Measurements from ENCODE around the gene USP20. TPM values are rescaled to one million over a fixed set of nuclear protein-coding genes. Genes with fewer than 3 reads are reported as not detected.

The USP20 gene
- polyA plus RNA-seq, 1 of the 3 experiments (the other 2 are of a cell fraction): 22.5 TPM

GRCh38 chr9:129869585-129870501 lies 34.6 kb downstream of the USP20 start:
- Histone ChIP-seq H3K4me2 (no peak overlapping the region), H3K9me2 (no peaks in the 10 kb centered on the region), H2AFZ (ENCODE audit: low read depth) (no peak overlapping the region), H3K36me3 (replicated peaks in 1 of 2; ENCODE audit: control insufficient read depth in 1 of 2, insufficient read depth in 2 of 2, low read length in 1 of 2) (peaks cover 0 to 8% of the 10 kb centered on the region in 2 experiments), H3K27ac (ENCODE audit: low read depth in 2 of 2, low read length in 1 of 2) (no peak overlapping the region; a peak in 1 of 4 replicates), H3F3A (replicated peaks; ENCODE audit: insufficient read depth) (no peaks in the 10 kb centered on the region), H3K9ac (no peak overlapping the region), H3K4me3 (ENCODE audit: low read depth in 2 of 2, low read length in 1 of 2) (no peak overlapping the region), H3K27me3 (ENCODE audit: insufficient read depth) (no peaks in the 10 kb centered on the region), H3K9me3 (no peaks in the 10 kb centered on the region), H4K20me1 (ENCODE audit: insufficient read depth) (no peaks in the 10 kb centered on the region), H3K79me2 (ENCODE audit: insufficient read depth) (no peaks in the 10 kb centered on the region), H3K4me1 (ENCODE audit: control insufficient read depth in 1 of 2, insufficient read depth in 2 of 2, low read depth in 1 of 2, low read length in 1 of 2) (peaks cover 0 to 11% of the 10 kb centered on the region in 2 experiments; a peak in 1 of 4 replicates)
- ChIA-PET CTCF (interaction anchor here (1.1 to 1.7 kb wide), 2 partner anchors 15 to 237 kb away, joined by 3 to 6 read pairs; no protein-coding TSS in a partner anchor), POLR2A (interaction anchor here (0.6 to 0.9 kb wide), 3 partner anchors 7 to 33 kb away, joined by 3 read pairs; no protein-coding TSS in a partner anchor)
- 91% methylated on average over 6 of the region's 24 CpGs for WGBS (ENCODE audit: low lambda C conversion rate)
- DNase-seq: no peak
- TF ChIP-seq SMC3 (IDR thresholded peaks at IDR 0.05; ENCODE audit: low read depth, low read length): no peak
- no peak for TF ChIP-seq MAX (IDR thresholded peaks at IDR 0.05; ENCODE audit: low read depth)
- no peak for TF ChIP-seq CHD2 (IDR thresholded peaks at IDR 0.05; ENCODE audit: low read length, partially characterized antibody)
- no peak for TF ChIP-seq SIN3A (IDR thresholded peaks at IDR 0.05; ENCODE audit: borderline replicate concordance, low read depth, low read length)
- no peak for TF ChIP-seq USF2 (IDR thresholded peaks at IDR 0.05; ENCODE audit: borderline replicate concordance, low read depth, low read length)
- no peak for TF ChIP-seq GATA2 (CRISPR knock-in tag; IDR thresholded peaks at IDR 0.05)
- no peak for TF ChIP-seq POLR2AphosphoS5 (IDR thresholded peaks at IDR 0.05; ENCODE audit: low read depth, low read length)
- no peak for TF ChIP-seq RXRA (IDR thresholded peaks at IDR 0.05; ENCODE audit: borderline replicate concordance, low read depth)

GRCh38 chr9:129871046-129871445 lies 35.8 kb downstream of the USP20 start:
- no peaks in the 10 kb centered on the region for H3K79me2 ChIP-seq (ENCODE audit: insufficient read depth)
- CTCF ChIA-PET: no interaction called here
- peaks cover 0 to 17% of the 10 kb centered on the region in 2 experiments; a peak in 1 of 4 replicates for H3K4me1 ChIP-seq (ENCODE audit: control insufficient read depth in 1 of 2, insufficient read depth in 2 of 2, low read depth in 1 of 2, low read length in 1 of 2)
- whole genome bisulfite sequencing (ENCODE audit: low lambda C conversion rate): 97% methylated on average over 11 of the region's 11 CpGs
- H3K9ac ChIP-seq: no peak overlapping the region
- no peak overlapping the region for H2AFZ ChIP-seq (ENCODE audit: low read depth)
- POLR2A ChIA-PET: interaction anchor here (0.6 kb wide), 1 partner anchor 9 kb away, joined by 3 read pairs; no protein-coding TSS in a partner anchor
- TF ChIP-seq FOSL2 (IDR thresholded peaks at IDR 0.05; ENCODE audit: borderline replicate concordance, low read depth): no peak
- TF ChIP-seq RXRA (IDR thresholded peaks at IDR 0.05; ENCODE audit: borderline replicate concordance, low read depth): no peak
- no peak for TF ChIP-seq EP300 (IDR thresholded peaks at IDR 0.05; ENCODE audit: borderline replicate concordance in 1 of 2, low read depth in 1 of 2, low read length in 1 of 2)
- no peak for TF ChIP-seq IRF3 (IDR thresholded peaks at IDR 0.05; ENCODE audit: low read depth, low read length)
- no peak for TF ChIP-seq FOXM1 (IDR thresholded peaks at IDR 0.05; ENCODE audit: low read depth)
- no peak for TF ChIP-seq RAD21 (IDR thresholded peaks at IDR 0.05; ENCODE audit: low read length)
- TF ChIP-seq NRF1 (IDR thresholded peaks at IDR 0.05; ENCODE audit: low read depth, low read length): no peak
- no peak for TF ChIP-seq FOXJ3 (CRISPR knock-in tag; IDR thresholded peaks at IDR 0.05)
- no peak for TF ChIP-seq GABPA (IDR thresholded peaks at IDR 0.05; ENCODE audit: low read depth)
- H3K4me2 ChIP-seq: no peak overlapping the region
- DNase-seq: no peak
- no peaks in the 10 kb centered on the region for H3F3A ChIP-seq (replicated peaks; ENCODE audit: insufficient read depth)
- peaks cover 0 to 9% of the 10 kb centered on the region in 2 experiments for H3K36me3 ChIP-seq (replicated peaks in 1 of 2; ENCODE audit: control insufficient read depth in 1 of 2, insufficient read depth in 2 of 2, low read length in 1 of 2)
- H3K27ac ChIP-seq (ENCODE audit: low read depth in 2 of 2, low read length in 1 of 2): no peak overlapping the region
- no peaks in the 10 kb centered on the region for H4K20me1 ChIP-seq (ENCODE audit: insufficient read depth)
- H3K27me3 ChIP-seq (ENCODE audit: insufficient read depth): no peaks in the 10 kb centered on the region
- no peaks in the 10 kb centered on the region for H3K9me2 ChIP-seq
- H3K4me3 ChIP-seq (ENCODE audit: low read depth in 2 of 2, low read length in 1 of 2): no peak overlapping the region
- no peaks in the 10 kb centered on the region for H3K9me3 ChIP-seq
